Lower leg skin (tissue), 3 donors: ENCODE measurements around the gene APBA1.

ENCODE experiments used
- POLR2A ChIP-seq, 2 donors: fragments of 450-650 bp; IDR thresholded peaks; one replicate each; pipeline ENCODE4 v1.6.1; 2016 to 2017; ENCODE audit warnings: antibody characterized with exemption in 2 of 2, mild to moderate bottlenecking in 1 of 2, moderate library complexity in 1 of 2
- TF ChIP-seq, protein P1 (sequence below), 3 donors: fragments of 450-650 bp; IDR thresholded peaks; one replicate each; pipeline ENCODE4 v1.5.1; 2016; ENCODE audit warnings: antibody characterized with exemption in 3 of 3, mild to moderate bottlenecking in 3 of 3, moderate library complexity in 2 of 3

DNA sequence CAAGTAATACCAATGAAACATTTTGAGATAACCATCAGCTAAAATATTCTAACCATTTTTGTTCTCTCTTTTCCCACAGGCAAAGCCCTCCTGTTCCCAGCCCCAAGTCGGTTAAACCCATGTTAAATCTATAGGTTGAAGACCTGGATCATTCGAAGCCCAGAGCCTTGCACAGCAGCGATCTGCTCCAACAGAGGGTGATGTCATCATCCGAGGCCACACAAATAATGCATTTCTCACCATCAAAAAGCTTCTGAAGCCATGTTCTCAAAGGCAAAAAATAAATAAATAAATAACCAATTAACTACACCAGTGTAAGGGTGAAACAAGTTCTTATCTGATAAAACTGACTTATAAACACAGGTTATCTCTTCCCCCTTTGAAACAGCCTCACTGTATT is 178.0 kb downstream of the APBA1 start:
- no peak for TF ChIP-seq POLR2A (IDR thresholded peaks at IDR 0.05)
- TF ChIP-seq, protein P1, sequence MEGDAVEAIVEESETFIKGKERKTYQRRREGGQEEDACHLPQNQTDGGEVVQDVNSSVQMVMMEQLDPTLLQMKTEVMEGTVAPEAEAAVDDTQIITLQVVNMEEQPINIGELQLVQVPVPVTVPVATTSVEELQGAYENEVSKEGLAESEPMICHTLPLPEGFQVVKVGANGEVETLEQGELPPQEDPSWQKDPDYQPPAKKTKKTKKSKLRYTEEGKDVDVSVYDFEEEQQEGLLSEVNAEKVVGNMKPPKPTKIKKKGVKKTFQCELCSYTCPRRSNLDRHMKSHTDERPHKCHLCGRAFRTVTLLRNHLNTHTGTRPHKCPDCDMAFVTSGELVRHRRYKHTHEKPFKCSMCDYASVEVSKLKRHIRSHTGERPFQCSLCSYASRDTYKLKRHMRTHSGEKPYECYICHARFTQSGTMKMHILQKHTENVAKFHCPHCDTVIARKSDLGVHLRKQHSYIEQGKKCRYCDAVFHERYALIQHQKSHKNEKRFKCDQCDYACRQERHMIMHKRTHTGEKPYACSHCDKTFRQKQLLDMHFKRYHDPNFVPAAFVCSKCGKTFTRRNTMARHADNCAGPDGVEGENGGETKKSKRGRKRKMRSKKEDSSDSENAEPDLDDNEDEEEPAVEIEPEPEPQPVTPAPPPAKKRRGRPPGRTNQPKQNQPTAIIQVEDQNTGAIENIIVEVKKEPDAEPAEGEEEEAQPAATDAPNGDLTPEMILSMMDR (IDR thresholded peaks at IDR 0.05), result no peak
